Uterus (tissue), 2 donors: Measurements from ENCODE around the gene AGBL1.

Experiments
- CTCF ChIP-seq, 4 experiments: fragments of 200-600 bp in 2 of 4; fragments of 450-650 bp in 2 of 4; sonication (generic) in 2 of 4; IDR thresholded peaks; one replicate each; pipeline ENCODE4 v1.5.1; 2016 to 2019; ENCODE audit warnings: antibody characterized with exemption in 4 of 4, mild to moderate bottlenecking in 2 of 4, moderate library complexity in 1 of 4
- POLR2A ChIP-seq, 2 donors: fragments of 450-650 bp; IDR thresholded peaks; one replicate each; pipeline ENCODE4 v1.6.1; 2016; ENCODE audit warnings: antibody characterized with exemption in 2 of 2, mild to moderate bottlenecking in 1 of 2, moderate library complexity in 1 of 2

DNA sequence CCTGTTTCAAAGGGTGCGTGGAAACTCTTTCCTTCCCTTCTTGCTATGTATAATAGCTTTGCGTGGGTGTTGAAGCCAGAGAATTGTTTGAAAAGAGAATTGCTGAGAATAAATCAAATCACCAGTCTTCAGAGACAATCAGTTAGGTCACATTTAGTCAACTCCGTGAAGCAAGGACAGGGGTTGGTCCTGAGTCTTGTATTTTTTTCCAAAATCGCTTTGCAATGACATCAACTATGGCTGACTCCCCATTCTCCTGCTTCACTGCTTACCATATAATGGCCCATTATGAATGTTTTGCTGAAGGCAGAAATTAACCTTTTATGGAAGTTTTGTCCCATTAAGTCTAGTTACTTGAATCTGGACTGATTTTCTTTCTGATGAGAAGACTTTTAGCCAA is 852.8 kb downstream of the AGBL1 start:
- no peak for TF ChIP-seq CTCF (IDR thresholded peaks at IDR 0.05)
- no peak for TF ChIP-seq POLR2A (IDR thresholded peaks at IDR 0.05)
